ENCODE measurements around the gene RTRAF. TPM values are rescaled to one million over a fixed set of nuclear protein-coding genes. Genes with fewer than 3 reads are reported as not detected.

The RTRAF gene
- total and polyA plus RNA-seq, 8 donors, result 4.9 to 202 (median 144) TPM

GRCh38 chr14:51950007-51950406 lies 39.3 kb upstream of the RTRAF start:
- Histone ChIP-seq H3K36me3 (peaks cover 0 to 36% (median 18%) of the 10 kb centered on the region in 4 donors), H3K27ac (no peak overlapping the region), H3K4me3 (no peak overlapping the region), H3K9me3 (peaks cover 0 to 9% (median 3%) of the 10 kb centered on the region in 4 donors), H3K4me1 (peaks cover 0 to 6% (median 0%) of the 10 kb centered on the region in 4 donors), H3K27me3 (no peaks in the 10 kb centered on the region)
- intact Hi-C loops (cut with DNase I; ENCODE audit: low total_unique reads), result no loop called here
- no peak for TF ChIP-seq POLR2A (IDR thresholded peaks at IDR 0.05)
- TF ChIP-seq, protein P1, sequence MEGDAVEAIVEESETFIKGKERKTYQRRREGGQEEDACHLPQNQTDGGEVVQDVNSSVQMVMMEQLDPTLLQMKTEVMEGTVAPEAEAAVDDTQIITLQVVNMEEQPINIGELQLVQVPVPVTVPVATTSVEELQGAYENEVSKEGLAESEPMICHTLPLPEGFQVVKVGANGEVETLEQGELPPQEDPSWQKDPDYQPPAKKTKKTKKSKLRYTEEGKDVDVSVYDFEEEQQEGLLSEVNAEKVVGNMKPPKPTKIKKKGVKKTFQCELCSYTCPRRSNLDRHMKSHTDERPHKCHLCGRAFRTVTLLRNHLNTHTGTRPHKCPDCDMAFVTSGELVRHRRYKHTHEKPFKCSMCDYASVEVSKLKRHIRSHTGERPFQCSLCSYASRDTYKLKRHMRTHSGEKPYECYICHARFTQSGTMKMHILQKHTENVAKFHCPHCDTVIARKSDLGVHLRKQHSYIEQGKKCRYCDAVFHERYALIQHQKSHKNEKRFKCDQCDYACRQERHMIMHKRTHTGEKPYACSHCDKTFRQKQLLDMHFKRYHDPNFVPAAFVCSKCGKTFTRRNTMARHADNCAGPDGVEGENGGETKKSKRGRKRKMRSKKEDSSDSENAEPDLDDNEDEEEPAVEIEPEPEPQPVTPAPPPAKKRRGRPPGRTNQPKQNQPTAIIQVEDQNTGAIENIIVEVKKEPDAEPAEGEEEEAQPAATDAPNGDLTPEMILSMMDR (IDR thresholded peaks at IDR 0.05), result no peak
- no peak for TF ChIP-seq EP300 (IDR thresholded peaks at IDR 0.05)
- no peak for TF ChIP-seq POLR2AphosphoS5 (IDR thresholded peaks at IDR 0.05)
- no peak for DNase-seq
- 46 to 80% (median 76%) methylated on average over 2 of the region's 2 CpGs for WGBS, 5 donors

GRCh38 chr14:51951656-51952055 lies 37.7 kb upstream of the RTRAF start:
- no peak for TF ChIP-seq EP300 (IDR thresholded peaks at IDR 0.05)
- H3K27me3 ChIP-seq, result no peaks in the 10 kb centered on the region
- WGBS, 5 donors, result 53 to 90% (median 72%) methylated on average over 3 of the region's 3 CpGs
- intact Hi-C loops (cut with DNase I; ENCODE audit: low total_unique reads), result no loop called here
- no peak overlapping the region for H3K27ac ChIP-seq
- no peak for DNase-seq
- H3K4me3 ChIP-seq, result no peak overlapping the region
- peaks cover 0 to 6% (median 0%) of the 10 kb centered on the region in 4 donors for H3K4me1 ChIP-seq
- H3K9me3 ChIP-seq, result peaks cover 0 to 9% (median 3%) of the 10 kb centered on the region in 4 donors
- peaks cover 0 to 36% (median 18%) of the 10 kb centered on the region in 4 donors for H3K36me3 ChIP-seq

- Histone ChIP-seq H3K4me3 (no peak overlapping the region), H3K36me3 (peaks cover 0 to 43% (median 23%) of the 10 kb centered on the region in 4 donors), H3K9me3 (peaks cover 0 to 16% (median 11%) of the 10 kb centered on the region in 4 donors), H3K27me3 (no peaks in the 10 kb centered on the region), H3K4me1 (peaks cover 0 to 6% (median 0%) of the 10 kb centered on the region in 4 donors), H3K27ac (no peak overlapping the region)
- no peak for TF ChIP-seq EP300 (IDR thresholded peaks at IDR 0.05)
- intact Hi-C loops (cut with DNase I; ENCODE audit: low total_unique reads), result no loop called here
- 81 to 91% (median 84%) methylated on average over 2 of the region's 2 CpGs for WGBS, 5 donors
- no peak for DNase-seq
These were observed 35.3 kb upstream of the RTRAF start for GRCh38 chr14:51954031-51954430.

DNA sequence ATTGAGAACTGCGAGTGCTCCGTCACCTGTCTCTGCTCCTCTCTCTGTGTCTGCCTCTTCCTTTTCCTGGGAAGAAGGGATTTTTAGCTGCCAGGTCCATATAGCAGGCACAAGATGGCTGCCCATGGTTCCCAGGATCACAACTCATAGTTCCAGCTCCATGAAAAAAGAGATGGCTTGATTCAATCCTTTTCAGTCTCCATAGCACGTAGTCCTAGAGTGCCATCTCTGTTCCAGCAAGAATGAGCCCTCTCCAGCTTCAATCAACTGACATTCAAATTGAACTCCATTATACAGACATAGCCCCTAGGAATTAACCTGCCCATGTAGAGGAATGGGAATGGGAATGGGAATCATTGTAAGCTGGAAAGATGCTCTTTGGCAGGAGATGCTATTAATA lies 34.7 kb upstream of the RTRAF start:
- DNase-seq, result no peak
- intact Hi-C loops (cut with DNase I; ENCODE audit: low total_unique reads), result no loop called here
- TF ChIP-seq EP300 (IDR thresholded peaks at IDR 0.05), result no peak
- TF ChIP-seq POLR2AphosphoS5 (IDR thresholded peaks at IDR 0.05), result no peak
- TF ChIP-seq POLR2A (IDR thresholded peaks at IDR 0.05), result no peak
- TF ChIP-seq, protein P1 (IDR thresholded peaks at IDR 0.05), result no peak
- peaks cover 0 to 48% (median 25%) of the 10 kb centered on the region in 4 donors for H3K36me3 ChIP-seq
- WGBS, 5 donors, result 90 to 99% (median 95%) methylated on average over 3 of the region's 3 CpGs
- H3K27ac ChIP-seq, result no peak overlapping the region
- no peaks in the 10 kb centered on the region for H3K27me3 ChIP-seq
- no peak overlapping the region for H3K4me3 ChIP-seq
- peaks cover 0 to 6% (median 0%) of the 10 kb centered on the region in 4 donors for H3K4me1 ChIP-seq
- peaks cover 0 to 20% (median 15%) of the 10 kb centered on the region in 4 donors for H3K9me3 ChIP-seq

GRCh38 chr14:51957950-51958349 lies 31.4 kb upstream of the RTRAF start:
- intact Hi-C loops (cut with DNase I; ENCODE audit: low total_unique reads), result no loop called here
- WGBS, 5 donors, result 66 to 75% (median 68%) methylated on average over 2 of the region's 2 CpGs

More at GRCh38 chr14:51957950-51958349, 31.4 kb upstream of the RTRAF start:
- no peak for DNase-seq
- Histone ChIP-seq H3K36me3 (peaks cover 0 to 28% (median 12%) of the 10 kb centered on the region in 4 donors), H3K4me1 (peaks cover 0 to 6% (median 1%) of the 10 kb centered on the region in 4 donors), H3K27ac (no peak overlapping the region), H3K9me3 (peaks cover 0 to 20% (median 15%) of the 10 kb centered on the region in 4 donors), H3K27me3 (no peaks in the 10 kb centered on the region), H3K4me3 (no peak overlapping the region)
- TF ChIP-seq POLR2A (IDR thresholded peaks at IDR 0.05) (no peak), POLR2AphosphoS5 (IDR thresholded peaks at IDR 0.05) (no peak), EP300 (IDR thresholded peaks at IDR 0.05) (no peak)
- TF ChIP-seq, protein P1 (IDR thresholded peaks at IDR 0.05), result no peak

All from stomach (tissue), 9 donors.